HFFc6 (cell line): ENCODE measurements around the gene DDR2. TPM values are rescaled to one million over a fixed set of nuclear protein-coding genes. Genes with fewer than 3 reads are reported as not detected.

Experiments
- DNase-seq: peaks from one replicate; pipeline ENCODE4 v3.0.0-alpha.2; 2018
- H3K27ac Mint-ChIP-seq: 2 replicates; pipeline ENCODE4 v1.8.0; 2020; ENCODE audit warnings: mild to moderate bottlenecking, mixed read lengths
- H3K27me3 Mint-ChIP-seq: 2 replicates; pipeline ENCODE4 v1.8.0; 2021; ENCODE audit warnings: mild to moderate bottlenecking, moderate library complexity, mixed read lengths; ENCODE audit not compliant: insufficient read depth
- H3K36me3 Mint-ChIP-seq: 2 replicates; pipeline ENCODE4 v1.8.0; 2021; ENCODE audit warnings: low read depth, mixed read lengths
- H3K4me1 Mint-ChIP-seq: 2 replicates; pipeline ENCODE4 v1.8.0; 2020; ENCODE audit warnings: low read depth, mixed read lengths
- H3K4me3 Mint-ChIP-seq: 2 replicates; pipeline ENCODE4 v1.8.0; 2020; ENCODE audit warnings: mild to moderate bottlenecking, moderate library complexity, mixed read lengths
- H3K9me3 Mint-ChIP-seq: 2 replicates; pipeline ENCODE4 v1.8.0; 2020; ENCODE audit warnings: mild to moderate bottlenecking, mixed read lengths
- total RNA-seq, 6 experiments: library from RNA; stranded (reverse); fragmentation: NEBNext Ultra II Directional; extraction: Animal tissue kit (Norgen Biotek cat#: 25700); gene quantifications; 2 replicates in 1 of 6; 3 replicates in 5 of 6; pipeline ENCODE4 v1.2.3, GENCODE V29; 2021
- TF ChIP-seq, protein P1 (sequence below): fragments of 200-600 bp; sonication (generic); IDR thresholded peaks from 2 replicates; pipeline ENCODE4 v1.5.0; 2021; ENCODE audit warnings: antibody characterized with exemption, mild to moderate bottlenecking

DDR2 gene
- total RNA-seq, 6 experiments from 2014 or later, result 154 to 218 (median 187) TPM

DNA sequence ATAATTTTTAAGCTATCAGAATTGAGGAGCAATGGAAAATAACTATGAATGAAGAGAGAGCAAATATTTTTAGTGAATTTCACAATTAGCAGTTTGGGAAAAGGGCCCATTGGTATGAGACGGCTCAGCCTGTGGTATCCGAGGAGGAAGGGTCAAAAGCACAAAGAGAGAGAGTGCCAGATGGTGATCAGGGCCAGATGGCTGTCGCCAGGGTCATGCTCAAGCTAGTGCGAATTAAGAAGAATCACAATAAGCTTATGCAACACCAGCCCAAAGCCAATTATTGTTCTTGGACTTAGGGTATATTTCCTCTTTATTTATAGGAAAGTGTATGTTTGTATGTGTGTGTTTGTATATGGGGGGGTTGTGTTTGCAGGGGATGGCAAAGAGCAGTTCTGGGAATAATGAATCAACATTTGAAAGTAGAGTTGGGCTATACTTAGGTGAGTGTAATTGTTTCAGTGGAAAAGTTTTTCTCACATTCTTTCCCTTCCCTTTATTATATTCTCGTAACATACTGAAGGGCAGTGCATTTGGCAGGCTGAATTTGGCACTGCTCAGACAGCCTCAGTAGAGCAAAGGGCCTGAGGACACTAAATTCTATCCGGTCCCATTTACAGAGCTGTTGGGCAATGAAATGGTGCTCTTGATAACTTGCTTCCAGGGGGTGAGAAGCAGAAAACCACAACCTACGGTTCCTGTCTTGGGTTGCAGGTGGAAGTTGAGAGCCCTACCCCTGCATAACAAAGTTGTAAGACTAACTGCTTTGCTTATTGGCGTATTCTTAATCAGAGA lies 19.5 kb upstream of the DDR2 start:
- TF ChIP-seq, protein P1, sequence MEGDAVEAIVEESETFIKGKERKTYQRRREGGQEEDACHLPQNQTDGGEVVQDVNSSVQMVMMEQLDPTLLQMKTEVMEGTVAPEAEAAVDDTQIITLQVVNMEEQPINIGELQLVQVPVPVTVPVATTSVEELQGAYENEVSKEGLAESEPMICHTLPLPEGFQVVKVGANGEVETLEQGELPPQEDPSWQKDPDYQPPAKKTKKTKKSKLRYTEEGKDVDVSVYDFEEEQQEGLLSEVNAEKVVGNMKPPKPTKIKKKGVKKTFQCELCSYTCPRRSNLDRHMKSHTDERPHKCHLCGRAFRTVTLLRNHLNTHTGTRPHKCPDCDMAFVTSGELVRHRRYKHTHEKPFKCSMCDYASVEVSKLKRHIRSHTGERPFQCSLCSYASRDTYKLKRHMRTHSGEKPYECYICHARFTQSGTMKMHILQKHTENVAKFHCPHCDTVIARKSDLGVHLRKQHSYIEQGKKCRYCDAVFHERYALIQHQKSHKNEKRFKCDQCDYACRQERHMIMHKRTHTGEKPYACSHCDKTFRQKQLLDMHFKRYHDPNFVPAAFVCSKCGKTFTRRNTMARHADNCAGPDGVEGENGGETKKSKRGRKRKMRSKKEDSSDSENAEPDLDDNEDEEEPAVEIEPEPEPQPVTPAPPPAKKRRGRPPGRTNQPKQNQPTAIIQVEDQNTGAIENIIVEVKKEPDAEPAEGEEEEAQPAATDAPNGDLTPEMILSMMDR, result no peak
- DNase-seq, result peak; percentile 19
- H3K36me3 Mint-ChIP-seq, result peaks cover 30% of the 10 kb centered on the region
- peaks cover 13% of the 10 kb centered on the region for H3K9me3 Mint-ChIP-seq
- no peak overlapping the region for H3K4me3 Mint-ChIP-seq
- peaks cover 37% of the 10 kb centered on the region for H3K4me1 Mint-ChIP-seq
- peak overlapping the region; percentile 61 for H3K27ac Mint-ChIP-seq
- H3K27me3 Mint-ChIP-seq, result no peaks in the 10 kb centered on the region

GRCh38 chr1:162616848-162617247 lies 15.4 kb upstream of the DDR2 start:
- Mint-ChIP-seq H3K4me3 (no peak overlapping the region), H3K36me3 (peaks cover 32% of the 10 kb centered on the region)

DNA sequence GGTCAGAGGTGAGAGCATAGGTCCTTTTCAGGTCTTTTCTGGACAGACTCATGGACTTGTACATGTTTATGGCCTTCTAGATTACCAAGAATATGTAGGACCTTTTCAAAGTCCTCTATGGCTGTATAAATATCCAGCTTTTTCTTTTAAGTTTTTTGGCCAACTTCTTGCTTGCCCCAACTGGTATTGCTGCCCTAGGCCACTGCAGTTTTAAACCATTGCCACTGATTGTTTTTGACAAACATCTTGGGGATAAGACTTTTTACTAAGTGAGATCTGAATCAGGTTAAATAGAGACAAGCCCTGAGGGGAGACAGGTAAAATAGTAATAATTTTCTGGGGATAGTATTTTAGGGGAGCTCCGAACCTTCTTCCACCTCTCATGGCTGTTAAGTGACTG lies 14.8 kb upstream of the DDR2 start:
- TF ChIP-seq, protein P1, result no peak
- Mint-ChIP-seq H3K36me3 (peaks cover 32% of the 10 kb centered on the region), H3K27ac (no peak overlapping the region), H3K4me3 (no peak overlapping the region), H3K27me3 (no peaks in the 10 kb centered on the region; the same call in 1 of the 2 replicates), H3K9me3 (peaks cover 14% of the 10 kb centered on the region), H3K4me1 (peaks cover 27% of the 10 kb centered on the region)
- DNase-seq, result no peak

More at GRCh38 chr1:162616848-162617247, 15.4 kb upstream of the DDR2 start:
- Mint-ChIP-seq H3K4me1 (peaks cover 31% of the 10 kb centered on the region), H3K27me3 (no peaks in the 10 kb centered on the region; the same call in 1 of the 2 replicates), H3K9me3 (peaks cover 14% of the 10 kb centered on the region), H3K27ac (no peak overlapping the region)
- no peak for DNase-seq
- TF ChIP-seq, protein P1, result no peak

DNA sequence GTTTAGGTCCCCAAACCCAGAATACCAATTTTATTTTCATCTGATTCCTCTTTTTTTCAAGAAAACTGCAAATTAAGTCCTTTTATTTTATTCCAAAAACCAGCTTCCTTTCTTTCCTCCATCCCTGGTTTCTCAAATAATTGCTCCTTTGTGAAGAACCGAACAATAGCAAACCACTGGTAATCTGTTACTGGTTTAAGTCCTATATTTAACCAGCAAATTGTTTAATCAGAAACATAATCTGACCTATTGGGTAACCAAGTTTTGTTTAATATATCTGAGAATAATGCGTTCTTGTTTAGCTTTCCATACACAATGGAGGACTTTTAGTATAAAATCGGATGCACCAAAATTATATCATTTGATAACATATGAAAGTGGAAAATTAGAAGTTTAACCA lies 13.2 kb upstream of the DDR2 start:
- DNase-seq, result no peak
- H3K36me3 Mint-ChIP-seq, result peaks cover 32% of the 10 kb centered on the region
- H3K4me3 Mint-ChIP-seq, result no peak overlapping the region
- no peak overlapping the region for H3K27ac Mint-ChIP-seq
- TF ChIP-seq, protein P1, result no peak
- peaks cover 14% of the 10 kb centered on the region for H3K9me3 Mint-ChIP-seq
- H3K27me3 Mint-ChIP-seq, result no peaks in the 10 kb centered on the region; the same call in 1 of the 2 replicates
- H3K4me1 Mint-ChIP-seq, result peaks cover 11% of the 10 kb centered on the region

- H3K27me3 Mint-ChIP-seq, result no peaks in the 10 kb centered on the region; the same call in 1 of the 2 replicates
- peaks cover 23% of the 10 kb centered on the region for H3K36me3 Mint-ChIP-seq
- H3K9me3 Mint-ChIP-seq, result peaks cover 14% of the 10 kb centered on the region
- no peak overlapping the region for H3K27ac Mint-ChIP-seq
- H3K4me1 Mint-ChIP-seq, result peaks cover 6% of the 10 kb centered on the region
- DNase-seq, result no peak
- no peak overlapping the region for H3K4me3 Mint-ChIP-seq
- TF ChIP-seq, protein P1, result no peak
Measured at GRCh38 chr1:162621256-162621655, 11.0 kb upstream of the DDR2 start.
